GM19043 (cell line): Measurements from ENCODE around the gene LIPA.

Experiments used
- ATAC-seq: cut with Tn5 transposase; IDR thresholded peaks from one replicate; pipeline ENCODE4 v1.9.1; 2021; ENCODE audit warnings: low read depth; ENCODE audit not compliant: unreplicated experiment

LIPA gene

DNA sequence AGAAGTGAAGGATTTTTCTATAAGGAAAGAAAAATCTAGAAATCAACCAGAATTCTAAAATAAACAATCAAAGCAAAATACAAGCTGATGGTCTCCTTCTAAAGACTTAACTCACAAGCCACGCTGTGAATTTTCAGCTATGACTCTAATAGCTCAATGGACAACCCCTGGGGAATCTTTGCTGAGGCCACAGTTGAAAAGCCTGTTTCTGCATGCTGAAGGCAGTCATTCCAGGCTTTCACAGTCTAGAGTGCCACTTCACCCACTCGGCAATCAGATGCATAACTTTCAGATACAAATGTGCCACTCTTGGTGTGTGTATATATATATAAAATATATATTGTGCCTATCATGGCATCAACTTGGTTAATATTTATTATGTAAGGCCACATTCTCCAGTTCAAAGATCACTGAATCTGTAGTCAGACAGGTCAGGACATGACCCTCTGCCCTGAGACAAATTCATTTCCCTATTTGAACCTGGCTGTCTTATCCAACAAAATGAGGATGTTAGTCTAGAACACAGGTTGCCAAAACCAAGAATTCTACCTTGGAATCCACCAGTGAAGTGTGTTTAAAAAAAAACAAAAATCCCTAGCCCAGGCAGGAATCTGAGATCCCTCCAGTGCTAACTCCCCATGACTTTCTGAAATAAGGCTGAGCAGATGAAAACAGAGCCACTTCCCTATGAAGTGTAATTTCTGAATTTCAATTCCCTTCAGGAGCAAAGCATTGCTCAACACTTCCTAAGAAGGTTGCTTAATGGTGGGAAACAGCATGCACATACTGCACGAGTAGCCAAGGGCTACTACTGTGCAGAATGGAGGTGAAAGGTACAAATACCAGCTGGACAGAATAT, 9.9 kb downstream of the LIPA start:
- ATAC-seq = no peak

DNA sequence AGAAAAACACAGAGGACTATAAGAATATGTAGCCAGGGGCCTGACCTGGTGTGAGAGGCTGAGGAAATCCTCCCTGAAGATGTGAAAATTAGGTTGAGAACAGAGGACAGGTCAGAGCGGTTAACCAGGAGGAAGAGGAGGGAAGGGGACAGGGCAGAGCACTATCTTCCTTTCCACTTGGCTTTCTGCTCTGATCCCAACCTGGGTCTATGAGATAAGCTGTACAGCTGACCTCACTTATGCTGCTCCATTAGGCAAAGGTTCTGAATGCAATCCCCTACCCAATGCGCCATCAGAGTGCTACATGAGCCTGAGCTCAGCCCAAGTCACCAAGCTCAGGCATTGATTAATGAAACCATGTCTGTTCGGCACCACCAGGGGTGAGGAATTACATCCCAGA, 10.5 kb downstream of the LIPA start:
- no peak for ATAC-seq

DNA sequence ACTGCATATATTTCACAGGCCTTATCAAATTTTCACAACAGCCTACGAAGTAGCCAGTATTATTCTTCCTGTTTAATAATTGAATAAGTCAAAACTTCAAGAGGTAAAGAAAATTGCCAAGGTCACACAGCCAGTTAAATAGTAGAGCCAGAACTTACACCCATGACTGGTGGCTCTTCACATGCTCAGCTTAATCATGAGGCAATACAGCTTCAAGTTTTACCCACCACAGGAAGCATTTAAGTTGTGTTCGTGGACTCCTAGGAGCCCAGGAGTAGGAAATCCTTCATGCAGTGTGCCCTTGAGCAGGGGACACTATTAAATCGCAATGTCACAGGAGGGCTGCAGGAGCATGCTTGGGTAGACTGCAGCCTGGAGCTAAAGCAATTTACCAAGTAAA, 11.1 kb downstream of the LIPA start:
- no peak for ATAC-seq

DNA sequence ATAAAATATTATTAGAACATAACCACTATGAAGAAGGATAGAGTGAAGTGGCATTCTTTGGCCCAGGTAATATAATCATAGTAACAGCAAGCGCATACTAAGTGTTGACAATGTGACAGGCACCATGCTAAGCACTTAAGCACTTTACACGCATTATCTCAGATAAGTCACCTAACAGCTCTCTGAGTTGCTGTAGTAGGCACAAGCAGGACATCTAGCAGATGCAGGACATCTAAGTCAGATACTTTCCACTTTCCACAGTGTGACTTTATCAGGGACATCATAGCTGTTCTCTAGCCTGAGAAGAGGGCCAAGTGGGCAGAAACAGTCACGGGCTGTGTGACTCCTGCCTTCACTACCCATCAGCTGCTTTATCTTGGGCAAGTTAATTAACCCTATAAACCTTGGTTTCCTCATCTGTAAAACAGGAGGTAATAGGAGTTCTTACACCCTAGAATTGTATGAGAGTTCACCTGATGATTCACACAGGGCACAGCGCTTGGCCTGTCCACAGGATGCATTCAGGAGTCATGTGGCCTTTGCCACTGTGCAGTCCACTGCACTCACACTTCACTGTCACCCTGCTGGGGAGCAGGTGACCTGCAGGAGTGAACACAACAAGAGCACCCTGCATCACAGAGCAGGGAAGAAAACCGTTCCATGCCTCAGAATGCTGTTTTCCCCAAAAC, 12.5 kb downstream of the LIPA start:
- ATAC-seq = no peak

DNA sequence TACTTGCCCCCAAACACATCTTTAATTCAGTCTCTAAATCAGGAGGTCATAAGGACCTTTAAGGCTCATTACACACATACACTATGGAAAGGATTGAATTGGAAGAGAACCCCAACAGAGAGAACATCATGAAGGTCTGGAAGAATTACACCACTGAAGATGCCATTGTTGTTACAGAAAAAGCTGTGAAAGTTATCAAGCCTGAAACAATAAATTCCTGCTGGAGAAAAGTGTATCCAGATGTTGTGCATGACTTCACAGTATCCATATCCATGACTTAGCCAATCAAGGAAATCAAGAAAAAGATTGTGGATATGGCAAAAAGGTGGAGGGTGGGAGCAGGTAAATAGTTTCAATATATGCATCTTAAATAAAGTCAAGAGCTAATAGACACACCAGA, 13.7 kb downstream of the LIPA start:
- ATAC-seq = no peak

DNA sequence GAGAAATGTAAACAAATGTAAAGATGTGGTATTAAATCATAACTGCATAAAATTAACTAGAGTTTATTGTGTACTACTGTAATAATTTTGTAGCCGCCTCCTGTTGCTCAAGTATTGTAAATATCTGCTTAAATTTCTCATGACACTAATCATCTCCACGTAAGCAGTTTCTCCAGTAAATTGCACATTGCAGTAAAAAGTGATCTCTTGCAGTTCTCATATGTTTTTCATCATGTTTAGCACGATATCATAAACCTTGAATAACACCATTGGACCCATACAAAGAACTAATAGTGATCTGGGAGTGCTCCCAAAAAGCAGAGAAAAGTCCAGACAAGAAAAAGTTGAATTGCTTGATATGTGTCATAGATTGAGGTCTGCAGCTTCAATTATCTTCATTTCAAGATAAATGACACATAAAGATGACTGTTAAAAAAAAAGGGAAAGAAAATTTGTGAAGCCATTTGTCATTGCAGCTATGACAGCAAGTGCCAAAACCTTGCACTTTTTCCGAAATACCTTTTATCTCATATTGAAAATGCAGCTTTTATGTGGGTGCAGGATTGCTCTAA, 15.3 kb downstream of the LIPA start:
- ATAC-seq = no peak

DNA sequence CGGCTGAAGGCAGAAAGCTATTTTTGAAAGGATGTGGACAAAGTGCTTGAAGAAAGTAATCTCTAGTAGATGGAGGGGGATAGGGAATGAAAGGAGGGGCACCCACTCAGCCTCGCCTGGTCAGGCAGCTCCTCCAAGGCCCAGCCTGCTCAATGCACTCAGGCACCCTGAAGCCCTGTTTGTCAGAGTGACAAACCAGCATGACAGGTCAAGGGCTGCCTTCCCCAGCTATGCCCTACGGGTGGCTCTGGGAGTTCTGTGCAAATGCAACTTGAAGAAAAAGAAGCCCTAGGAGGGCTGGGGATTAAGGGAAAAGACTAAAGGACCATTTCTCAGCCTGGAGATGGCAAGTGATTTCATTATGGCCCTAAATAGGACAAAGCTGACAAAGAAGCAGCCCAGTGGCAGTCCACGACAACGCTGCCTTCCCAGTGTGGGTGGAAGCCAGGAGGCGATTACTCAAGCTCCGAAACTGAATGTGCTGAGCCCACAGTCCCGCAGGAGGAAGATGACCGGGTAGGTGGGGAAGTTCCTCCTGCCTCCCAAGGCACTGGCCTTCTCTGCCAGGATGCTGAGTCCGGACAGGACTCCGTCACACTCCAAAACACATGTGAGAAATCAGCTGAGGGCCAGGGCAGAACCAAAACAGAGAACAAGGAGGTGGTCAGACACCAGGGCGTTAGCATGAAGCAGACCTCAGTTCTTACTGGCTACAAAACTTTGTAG, 16.3 kb downstream of the LIPA start:
- ATAC-seq = no peak

DNA sequence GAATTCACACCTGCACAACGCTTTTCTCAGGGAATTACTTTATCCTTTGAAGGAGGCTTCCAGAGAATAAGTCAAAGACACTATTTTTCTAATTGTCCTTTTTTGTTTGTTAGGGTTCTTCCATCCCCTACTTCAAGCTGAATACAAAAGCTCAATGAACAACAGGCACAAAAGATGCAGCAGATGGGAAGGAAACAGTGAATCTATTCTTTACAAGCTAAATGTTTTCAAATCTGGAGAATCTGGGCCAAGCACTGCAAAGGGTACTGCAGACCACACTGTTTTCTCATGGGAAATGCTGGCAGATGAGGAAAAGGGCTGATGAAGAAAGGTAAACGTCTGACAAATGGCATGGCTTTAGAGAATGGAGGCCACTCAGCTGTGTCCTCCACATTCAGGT, 18.5 kb downstream of the LIPA start:
- no peak for ATAC-seq

DNA sequence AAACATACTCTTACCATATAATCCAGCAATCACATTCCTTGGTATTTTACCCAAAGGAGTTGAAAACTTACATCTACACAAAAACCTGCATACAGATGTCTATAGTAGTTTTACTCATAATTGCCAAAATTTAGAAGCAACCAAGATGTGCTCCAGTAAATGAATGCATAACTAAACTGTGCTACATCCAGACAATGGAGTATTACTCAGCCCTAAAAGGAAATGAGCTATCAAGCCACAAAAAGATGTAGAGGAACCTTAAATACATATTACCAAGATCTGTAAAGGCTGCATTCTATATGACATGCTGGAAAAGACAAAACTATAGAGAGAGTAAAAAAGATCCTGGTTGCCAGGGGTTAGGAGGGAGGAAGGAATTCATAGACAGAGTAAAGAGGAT, 22.6 kb downstream of the LIPA start:
- ATAC-seq = no peak

DNA sequence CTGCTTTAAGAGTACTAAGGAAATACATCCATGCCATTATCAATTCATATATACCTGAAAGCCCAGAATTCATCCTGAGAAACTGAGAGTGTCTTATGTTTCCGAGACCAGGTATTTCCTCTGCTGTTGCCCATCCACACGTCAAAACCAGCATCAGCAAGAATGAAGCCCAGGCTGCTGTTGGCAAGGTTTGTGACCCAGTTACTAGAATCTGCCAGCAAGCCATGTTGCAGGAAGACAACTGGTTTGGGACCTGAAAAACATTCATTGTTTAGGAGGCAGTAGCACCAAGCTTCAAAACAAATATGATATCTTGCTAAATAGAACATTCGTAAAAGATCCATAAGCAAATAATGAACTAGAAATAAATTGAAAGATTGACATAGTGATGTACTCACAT, 23.4 kb downstream of the LIPA start:
- no peak for ATAC-seq

DNA sequence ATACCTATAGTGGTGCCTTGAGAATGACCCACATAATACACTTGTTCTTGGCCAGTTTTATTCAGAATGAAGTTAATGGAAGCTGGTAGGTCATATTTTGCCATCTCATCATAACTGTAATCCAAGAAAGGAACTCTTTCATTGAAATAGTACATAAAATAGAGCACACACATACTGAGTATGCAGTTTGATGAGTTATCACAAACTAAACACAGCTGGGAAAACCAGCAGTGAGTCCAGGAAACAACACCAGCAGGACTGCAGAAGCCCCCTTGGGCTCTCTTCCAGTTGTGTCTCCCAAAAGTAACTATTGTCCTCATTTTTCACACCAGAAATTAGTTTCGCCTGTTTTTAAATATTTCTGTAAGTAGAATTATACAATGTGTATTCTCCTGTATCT, 24.7 kb downstream of the LIPA start:
- ATAC-seq = no peak

DNA sequence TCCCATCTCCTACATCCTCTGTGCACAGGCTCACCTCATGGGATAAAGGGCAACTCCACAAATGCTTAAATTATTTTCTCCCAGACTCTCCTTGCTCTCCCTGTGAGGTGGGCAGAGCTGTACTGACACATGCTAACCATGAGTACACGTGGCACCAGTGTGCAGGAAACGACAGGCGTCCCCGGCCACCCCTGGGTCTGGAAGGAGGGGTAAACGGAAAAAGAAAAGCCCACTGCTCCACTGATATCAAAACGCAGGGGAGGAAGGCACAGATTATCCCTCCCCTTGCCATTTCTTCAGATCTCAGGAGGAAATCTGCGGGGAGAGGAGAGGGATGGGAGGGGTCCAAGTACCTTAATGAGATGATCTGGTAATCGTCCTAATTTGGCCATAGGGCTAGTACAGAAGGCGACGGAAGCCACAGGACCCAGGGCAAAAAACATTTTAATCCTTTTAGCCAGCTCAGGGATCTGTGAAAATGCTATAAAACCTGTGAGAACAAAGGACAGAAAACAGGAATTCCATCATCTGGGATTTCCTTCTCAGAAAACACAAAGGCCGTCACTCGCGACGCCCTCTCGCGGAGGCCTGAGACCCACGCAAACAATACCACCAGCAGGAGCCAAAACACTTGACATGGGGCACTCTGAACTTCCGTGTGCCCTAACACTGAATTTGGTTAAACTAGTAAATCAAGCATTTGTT, 26.7 kb downstream of the LIPA start:
- ATAC-seq = no peak

DNA sequence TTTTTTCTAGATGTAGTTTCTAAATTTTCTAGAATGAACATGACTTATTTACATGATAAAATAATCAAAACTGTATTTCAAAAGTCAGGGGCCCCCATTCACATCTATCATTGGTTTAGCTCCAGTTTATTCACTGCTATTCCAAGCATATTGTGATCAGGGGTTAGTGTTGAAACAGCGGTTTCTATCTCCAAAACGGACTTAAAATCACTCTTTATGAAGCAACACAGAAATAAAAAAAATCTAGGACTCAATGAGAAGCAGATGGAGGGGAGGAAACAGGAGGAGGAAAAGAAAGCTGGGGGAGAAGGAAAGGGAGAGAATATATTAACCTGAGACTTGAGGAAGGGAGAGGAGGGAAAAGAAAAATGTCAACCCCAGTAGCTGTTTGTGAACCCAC, 29.7 kb downstream of the LIPA start:
- no peak for ATAC-seq

DNA sequence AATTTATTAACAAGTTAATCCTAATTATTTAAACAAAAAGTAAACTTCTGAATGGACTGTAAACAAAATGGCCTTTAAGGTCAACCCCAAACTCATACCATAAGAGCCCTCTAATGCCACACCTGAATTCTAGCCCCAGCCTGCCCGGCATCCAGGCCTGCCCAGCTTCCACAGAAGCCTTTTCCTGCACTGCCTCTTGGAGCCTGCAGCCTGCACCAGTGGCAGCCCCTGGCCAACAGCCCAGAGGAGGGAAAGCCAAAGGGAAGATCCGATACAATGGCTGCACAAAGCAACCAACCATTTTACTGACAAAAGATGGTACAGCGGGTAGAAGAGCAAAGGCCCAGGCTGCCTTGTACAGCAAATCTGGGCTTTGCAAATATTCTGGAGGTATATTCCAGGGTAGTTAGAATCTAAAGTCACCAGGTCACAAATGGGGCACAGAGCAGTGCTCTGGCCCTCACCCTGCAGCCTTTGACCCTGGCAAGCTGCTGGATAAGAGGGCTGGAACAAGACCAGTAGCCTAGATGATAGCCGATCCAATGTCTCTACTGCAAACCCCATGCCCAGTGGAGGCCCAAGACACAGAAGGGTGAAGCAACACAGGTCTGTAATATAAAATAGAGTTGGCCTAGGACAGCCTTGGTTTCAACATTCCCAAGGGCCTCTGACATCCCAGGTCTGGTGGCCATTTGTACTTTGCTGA, 31.9 kb downstream of the LIPA start:
- ATAC-seq = no peak

DNA sequence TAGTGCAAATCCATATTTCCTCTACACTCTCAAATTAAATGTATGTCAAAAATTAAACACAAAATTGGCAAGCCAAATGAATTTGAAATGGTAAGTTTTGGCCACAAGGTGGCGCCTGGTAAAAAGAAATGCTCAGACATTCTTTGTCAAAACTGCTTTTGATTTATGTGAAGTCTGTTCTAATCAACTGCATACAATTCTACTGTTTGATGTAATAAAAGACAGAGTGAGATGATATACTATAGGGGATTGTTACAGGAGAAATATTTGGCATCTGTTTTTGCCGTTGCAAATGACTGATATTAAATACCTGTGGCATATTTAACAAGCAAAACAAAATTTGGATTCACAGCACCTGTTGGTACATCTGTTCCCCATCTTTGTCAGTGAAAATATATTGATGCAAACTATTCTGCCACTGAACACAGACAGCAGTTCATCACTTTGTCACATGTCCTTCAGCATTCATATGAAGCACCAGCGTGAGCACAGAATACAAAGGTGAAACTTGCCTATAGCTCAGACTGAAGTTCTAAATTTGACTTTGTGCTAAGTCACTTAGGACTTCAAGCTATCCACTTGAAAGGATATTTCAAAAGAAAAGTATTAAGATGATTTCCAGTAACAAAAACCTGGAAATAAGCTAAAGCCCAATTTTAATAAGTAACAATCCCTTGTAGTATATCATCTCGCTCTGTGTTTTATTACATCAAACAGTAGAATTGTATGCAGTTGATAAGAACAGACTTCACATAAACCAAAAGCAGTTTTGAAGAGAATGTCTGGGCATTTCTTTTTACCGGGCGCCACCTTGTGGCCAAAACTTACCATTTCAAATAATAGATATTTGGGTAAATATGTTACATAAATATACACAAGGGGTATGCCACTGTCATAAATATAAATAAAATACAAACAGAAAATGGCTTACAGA, 34.3 kb downstream of the LIPA start:
- ATAC-seq = no peak

DNA sequence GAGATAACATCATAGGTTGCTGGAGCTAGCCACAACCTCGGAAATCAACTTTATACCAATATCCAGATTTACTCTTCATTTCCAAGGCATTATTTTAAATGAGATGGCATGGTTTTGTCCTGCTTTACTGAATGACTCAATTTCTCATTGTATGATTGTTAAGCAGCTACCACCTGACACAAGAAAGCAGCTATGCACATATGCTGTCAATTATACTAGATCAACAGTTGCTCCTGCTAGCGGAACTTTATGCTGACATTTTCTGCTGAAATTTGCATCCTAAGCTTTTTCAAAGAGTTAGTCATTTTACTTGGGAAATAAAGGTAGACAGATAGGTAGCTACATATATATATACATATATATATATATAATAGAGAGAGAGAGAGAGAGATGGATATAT, 35.5 kb downstream of the LIPA start:
- no peak for ATAC-seq

DNA sequence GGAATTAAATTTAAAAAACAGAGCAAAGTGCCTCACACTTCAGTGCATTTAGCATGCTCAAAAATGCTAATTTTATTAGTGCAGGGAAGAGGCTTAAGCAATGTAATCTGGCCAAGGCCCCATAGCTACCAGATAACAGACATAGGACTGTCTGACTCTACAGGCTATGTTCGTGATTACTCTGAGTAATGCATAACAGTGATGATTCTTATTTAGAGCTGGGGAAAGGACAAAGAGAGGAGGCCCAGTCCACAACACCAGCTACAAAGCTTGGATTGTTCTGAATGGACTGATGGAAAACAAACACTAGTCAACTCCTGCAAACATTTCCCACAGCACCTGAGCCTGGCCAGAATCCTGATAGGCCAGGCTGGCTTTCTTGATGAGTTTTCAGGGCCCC, 36.1 kb downstream of the LIPA start:
- ATAC-seq = no peak

DNA sequence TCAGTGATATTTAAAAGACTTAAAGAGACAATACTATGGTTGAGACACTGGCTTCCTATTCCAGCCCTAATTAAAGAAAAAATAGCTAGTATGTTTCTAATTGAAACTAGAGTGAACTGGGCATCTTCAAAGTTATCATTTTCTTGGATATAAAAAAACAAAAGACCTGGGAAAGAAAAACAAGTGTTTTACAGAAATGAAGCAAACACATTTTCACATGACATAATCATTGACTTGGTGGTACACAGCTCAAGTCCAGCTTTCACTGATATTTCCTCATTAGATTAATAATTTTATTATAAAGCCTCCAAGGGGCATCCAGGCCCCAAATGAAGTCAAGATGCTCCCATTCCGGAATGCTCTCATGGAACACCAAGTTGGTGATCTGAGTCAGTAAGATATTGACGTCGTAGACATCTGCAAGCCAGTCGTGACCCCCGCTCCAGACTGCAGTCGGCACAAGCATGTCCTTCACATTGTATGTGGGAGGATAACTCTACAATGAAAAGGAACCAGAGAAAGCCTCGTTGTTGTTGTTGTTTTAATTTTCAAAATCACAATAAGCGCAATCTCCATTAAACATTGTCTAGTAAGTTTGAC, 36.9 kb downstream of the LIPA start:
- ATAC-seq = no peak
